H9 (cell line): ENCODE results near the gene AGPAT1. TPM values are rescaled to one million over a fixed set of nuclear protein-coding genes. Genes with fewer than 3 reads are reported as not detected.

Experiments used
- DNase-seq: peaks from one replicate; pipeline ENCODE4 v3.0.0-alpha.2; 2017
- H2AFZ ChIP-seq: one replicate; pipeline ENCODE4 v1.6.1; 2013; ENCODE audit warnings: mild to moderate bottlenecking, low read length, control low read depth, moderate library complexity
- H2AK5ac ChIP-seq: 2 replicates; pipeline ENCODE4 v1.6.1; 2013; ENCODE audit warnings: low read length, control low read depth, mixed read lengths; ENCODE audit not compliant: insufficient read length
- H2BK120ac ChIP-seq: one replicate; pipeline ENCODE4 v1.6.1; 2013; ENCODE audit warnings: low read depth, mild to moderate bottlenecking, low read length, control low read depth, inconsistent platforms; ENCODE audit not compliant: poor library complexity, severe bottlenecking
- H2BK12ac ChIP-seq: 2 replicates; pipeline ENCODE4 v1.6.1; 2013; ENCODE audit warnings: low read length, control low read depth, mixed read lengths, low read depth; ENCODE audit not compliant: insufficient read length
- H2BK15ac ChIP-seq: 2 replicates; pipeline ENCODE4 v1.6.1; 2013; ENCODE audit warnings: low read depth, low read length, control low read depth
- H2BK20ac ChIP-seq: one replicate; pipeline ENCODE4 v1.6.1; 2013; ENCODE audit warnings: low read depth, mild to moderate bottlenecking, low read length, control low read depth, inconsistent platforms; ENCODE audit not compliant: poor library complexity, severe bottlenecking
- H2BK5ac ChIP-seq: 2 replicates; pipeline ENCODE4 v1.6.1; 2013; ENCODE audit warnings: low read length, control low read depth, mixed read lengths; ENCODE audit not compliant: insufficient read length
- H3K14ac ChIP-seq: 2 replicates; pipeline ENCODE4 v1.6.1; 2013; ENCODE audit warnings: low read length, control low read depth; ENCODE audit not compliant: insufficient read depth
- H3K18ac ChIP-seq: 2 replicates; pipeline ENCODE4 v1.6.1; 2013; ENCODE audit warnings: low read depth, mild to moderate bottlenecking, mixed read lengths, low read length, control low read depth; ENCODE audit not compliant: insufficient read length
- H3K23ac ChIP-seq: 2 replicates; pipeline ENCODE4 v1.6.1; 2013; ENCODE audit warnings: low read length, control low read depth, mixed read lengths, low read depth; ENCODE audit not compliant: insufficient read length
- H3K23me2 ChIP-seq: 2 replicates; pipeline ENCODE4 v1.6.1; 2013; ENCODE audit warnings: low read depth, mild to moderate bottlenecking, mixed read lengths, low read length, control low read depth; ENCODE audit not compliant: insufficient read length, poor library complexity, severe bottlenecking
- H3K27ac ChIP-seq: 2 replicates; pipeline ENCODE4 v1.5.1; 2013; ENCODE audit warnings: low read length, control low read depth, mixed read lengths, low read depth; ENCODE audit not compliant: insufficient read length
- H3K27me3 ChIP-seq: 2 replicates; pipeline ENCODE4 v1.6.1; 2013; ENCODE audit warnings: low read length, control low read depth, inconsistent platforms; ENCODE audit not compliant: insufficient read depth
- H3K4ac ChIP-seq: 2 replicates; pipeline ENCODE4 v1.6.1; 2013; ENCODE audit warnings: low read depth, mild to moderate bottlenecking, control low read depth, inconsistent platforms, low read length, moderate library complexity
- H3K4me1 ChIP-seq: 2 replicates; pipeline ENCODE4 v1.6.1; 2013; ENCODE audit warnings: low read length, control low read depth, inconsistent platforms; ENCODE audit not compliant: insufficient read depth
- H3K4me2 ChIP-seq: 2 replicates; pipeline ENCODE4 v1.6.1; 2013; ENCODE audit warnings: low read length, control low read depth, mixed read lengths; ENCODE audit not compliant: insufficient read length, insufficient read depth
- H3K56ac ChIP-seq: 2 replicates; pipeline ENCODE4 v1.6.1; 2013; ENCODE audit warnings: low read depth, mild to moderate bottlenecking, mixed read lengths, low read length, control low read depth; ENCODE audit not compliant: insufficient read length
- H3K79me1 ChIP-seq: 2 replicates; pipeline ENCODE4 v1.6.1; 2013; ENCODE audit warnings: low read depth, mild to moderate bottlenecking, moderate library complexity, low read length, control low read depth, inconsistent platforms; ENCODE audit not compliant: insufficient read depth, poor library complexity, severe bottlenecking
- H3K79me2 ChIP-seq: 2 replicates; pipeline ENCODE4 v1.6.1; 2013; ENCODE audit warnings: low read length, control low read depth, inconsistent platforms; ENCODE audit not compliant: insufficient read depth
- H3K9ac ChIP-seq: 2 replicates; pipeline ENCODE4 v1.6.1; 2013; ENCODE audit warnings: low read length, control low read depth, mixed read lengths; ENCODE audit not compliant: insufficient read length; ENCODE audit errors: extremely low read depth
- H3K9me3 ChIP-seq: one replicate; pipeline ENCODE4 v1.6.1; 2013; ENCODE audit warnings: low read depth, low read length, inconsistent platforms; ENCODE audit not compliant: control insufficient read depth
- H3T11ph ChIP-seq: one replicate; pipeline ENCODE4 v1.6.1; 2013; ENCODE audit warnings: mild to moderate bottlenecking, low read length, control low read depth, inconsistent platforms
- H4K20me1 ChIP-seq: one replicate; pipeline ENCODE4 v1.6.1; 2013; ENCODE audit not compliant: control insufficient read depth, insufficient read length, insufficient read depth
- H4K5ac ChIP-seq: 2 replicates; pipeline ENCODE4 v1.6.1; 2013; ENCODE audit warnings: low read depth, mild to moderate bottlenecking, mixed read lengths, low read length, control low read depth; ENCODE audit not compliant: insufficient read length
- H4K8ac ChIP-seq: replicated peaks from 2 replicates; pipeline ENCODE4 v1.6.1; 2013; ENCODE audit warnings: low read length, control low read depth, mixed read lengths, low read depth; ENCODE audit not compliant: insufficient read length
- H4K91ac ChIP-seq: 2 replicates; pipeline ENCODE4 v1.6.1; 2013; ENCODE audit warnings: low read depth, mild to moderate bottlenecking, moderate library complexity, mixed read lengths, low read length, control low read depth; ENCODE audit not compliant: insufficient read length
- H3K27ac Mint-ChIP-seq, 3 experiments: 2 replicates in 2 of 3; 3 replicates in 1 of 3; pipeline ENCODE4 v1.8.0; 2020 to 2021; ENCODE audit warnings: mixed read lengths in 3 of 3, mild to moderate bottlenecking in 1 of 3, moderate library complexity in 1 of 3
- H3K27me3 Mint-ChIP-seq: 2 replicates; pipeline ENCODE4 v1.8.0; 2021; ENCODE audit warnings: low read depth, mild to moderate bottlenecking, moderate library complexity, mixed read lengths
- H3K36me3 Mint-ChIP-seq, 3 experiments: 2 replicates in 2 of 3; 3 replicates in 1 of 3; pipeline ENCODE4 v1.8.0; 2020 to 2021; ENCODE audit warnings: low read depth in 3 of 3, mixed read lengths in 3 of 3; ENCODE audit not compliant: insufficient read depth in 1 of 3
- H3K4me1 Mint-ChIP-seq, 2 experiments: 2 replicates each; pipeline ENCODE4 v1.8.0; 2020; ENCODE audit warnings: mixed read lengths in 2 of 2
- H3K4me3 Mint-ChIP-seq, 2 experiments: 2 replicates in 1 of 2; 3 replicates in 1 of 2; pipeline ENCODE4 v1.8.0; 2020 to 2021; ENCODE audit warnings: mild to moderate bottlenecking in 2 of 2, mixed read lengths in 2 of 2, moderate library complexity in 1 of 2
- H3K9me3 Mint-ChIP-seq, 2 experiments: 2 replicates in 1 of 2; 3 replicates in 1 of 2; pipeline ENCODE4 v1.8.0; 2020; ENCODE audit warnings: mild to moderate bottlenecking in 2 of 2, mixed read lengths in 2 of 2, moderate library complexity in 1 of 2
- CTCF ChIP-seq: fragments of 200-600 bp; sonication (generic); conservative IDR thresholded peaks from 3 replicates; pipeline ENCODE4 v1.8.0; 2021; ENCODE audit warnings: antibody characterized with exemption, mild to moderate bottlenecking
- WGBS: extraction: QIAGEN DNeasy Blood & Tissue Kit; methylation state at CpG from one replicate; pipeline ENCODE4 v1.1.7; 2013; ENCODE audit warnings: missing lambda C conversion rate, low lambda C conversion rate, mixed read lengths; ENCODE audit not compliant: insufficient read length; ENCODE audit errors: extremely low coverage; 5-methylcytosine and 5-hydroxymethylcytosine counted together
- total RNA-seq: library from RNA; stranded (reverse); gene quantifications from 2 replicates; pipeline ENCODE4 v1.2.1, GENCODE V29; 2021

Gene AGPAT1
- total RNA-seq, 1 experiment from 2014 or later = 89.5 TPM

- Histone ChIP-seq H2BK5ac (no peak overlapping the region), H3K79me1 (no peaks in the 10 kb centered on the region), H3K18ac (no peak overlapping the region), H2AK5ac (no peak overlapping the region), H3K9me3 (no peaks in the 10 kb centered on the region), H3K79me2 (no peaks in the 10 kb centered on the region), H3K4me2 (no peak overlapping the region), H2BK20ac (no peak overlapping the region), H3T11ph (no peak overlapping the region), H3K23ac (no peak overlapping the region), H3K27me3 (no peaks in the 10 kb centered on the region), H3K14ac (no peak overlapping the region), H3K4me1 (no peaks in the 10 kb centered on the region; the same call in 1 of the 2 replicates), H3K4ac (no peak overlapping the region), H3K56ac (no peak overlapping the region), H3K23me2 (peaks cover 9% of the 10 kb centered on the region), H2BK120ac (no peak overlapping the region), H4K91ac (no peak overlapping the region), H4K5ac (no peak overlapping the region), H4K20me1 (no peaks in the 10 kb centered on the region), H2BK12ac (no peak overlapping the region), H2AFZ (no peak overlapping the region), H3K9ac (no peak overlapping the region), H3K27ac (no peak overlapping the region), H2BK15ac (no peak overlapping the region), H4K8ac (no peak overlapping the region)
- Mint-ChIP-seq H3K4me1 (peaks cover 19 to 24% of the 10 kb centered on the region in 2 experiments), H3K9me3 (no peaks in the 10 kb centered on the region), H3K27ac (peak overlapping the region in 1 of 3 experiments; percentile 92; a peak in 1 of 7 replicates), H3K36me3 (no peaks in the 10 kb centered on the region), H3K27me3 (no peaks in the 10 kb centered on the region), H3K4me3 (no peak overlapping the region)
- no CpG with 5 or more reads among the region's 17 CpGs for WGBS
- no peak for TF ChIP-seq CTCF
- no peak for DNase-seq
These were observed 23.0 kb upstream of the AGPAT1 start for GRCh38 chr6:32198866-32199265.
